ENCODE measurements around the gene RGS9BP.

- TF ChIP-seq EZH2 (IDR thresholded peaks at IDR 0.05; ENCODE audit: low read length, missing control alignments): no peak
- no peak for TF ChIP-seq CTCF (conservative IDR thresholded peaks at IDR 0.05 in 1 of 2, IDR thresholded peaks at IDR 0.05 in 1 of 2; ENCODE audit: low read depth in 1 of 2, low read length in 2 of 2)
These were observed 41.8 kb downstream of the RGS9BP start for GRCh38 chr19:32717496-32717895.

All from fibroblast of lung (primary cell).